Stimulated activated CD4-positive, alpha-beta T cell treated with anti-CD3 and anti-CD28 coated beads, Interleukin-1b, Interleukin-23, amount 100 ng/mL, for 48 hours (primary cell): ENCODE results near the gene IVD.
"Not testable (repeated sequence)": the region's sequence is repeated elsewhere in the genome, so short reads cannot be mapped to it uniquely, and the experiment has no call there.

Experiments used
- DNase-seq: peaks from one replicate; pipeline ENCODE4 v3.0.0-alpha.2; 2020

Gene IVD

GRCh38 chr15:40440743-40441564, 35.4 kb downstream of the IVD start, which contains the start of gene BAHD1:
BAHD1 (plus strand) TSS chr15:40440953; CDS start chr15:40458465, 17,512 bp downstream.
- peak; percentile 96 for DNase-seq

GRCh38 chr15:40441565-40442531, 36.3 kb downstream of the IVD start:
- no peak for DNase-seq

- no peak for DNase-seq
Measured at GRCh38 chr15:40443255-40443654, 37.7 kb downstream of the IVD start.

- no peak for DNase-seq
Measured at GRCh38 chr15:40443846-40444245, 38.3 kb downstream of the IVD start.

- no peak for DNase-seq
Measured at GRCh38 chr15:40444736-40445135, 39.1 kb downstream of the IVD start.

GRCh38 chr15:40445421-40445922, 39.9 kb downstream of the IVD start:
- no peak for DNase-seq

- no peak for DNase-seq
Measured at GRCh38 chr15:40446144-40446543, 40.5 kb downstream of the IVD start.

GRCh38 chr15:40448354-40448753, 42.8 kb downstream of the IVD start:
- DNase-seq: no peak

GRCh38 chr15:40449275-40449674, 43.7 kb downstream of the IVD start:
- no peak for DNase-seq

GRCh38 chr15:40450047-40450446, 44.5 kb downstream of the IVD start:
- no peak for DNase-seq

GRCh38 chr15:40451527-40452158, 46.0 kb downstream of the IVD start:
- DNase-seq: no peak

- no peak for DNase-seq
Measured at GRCh38 chr15:40452296-40453090, 46.9 kb downstream of the IVD start.

- DNase-seq: not testable (repeated sequence)
Measured at GRCh38 chr15:40453941-40454340, 48.3 kb downstream of the IVD start.

- DNase-seq: no peak
Measured at GRCh38 chr15:40454904-40455391, 49.4 kb downstream of the IVD start.

- no peak for DNase-seq
Measured at GRCh38 chr15:40456299-40456712, 50.7 kb downstream of the IVD start.

GRCh38 chr15:40456738-40457137, 51.1 kb downstream of the IVD start:
- DNase-seq: no peak

GRCh38 chr15:40458495-40459371, 53.1 kb downstream of the IVD start:
- DNase-seq: no peak

- no peak for DNase-seq
Measured at GRCh38 chr15:40459391-40460015, 53.9 kb downstream of the IVD start.

GRCh38 chr15:40460404-40460803, 54.8 kb downstream of the IVD start:
- DNase-seq: no peak

- DNase-seq: no peak
Measured at GRCh38 chr15:40461958-40462357, 56.4 kb downstream of the IVD start.
